Neural crest cell (in vitro differentiated cells): ENCODE measurements around the gene HLA-DMA. TPM values are rescaled to one million over a fixed set of nuclear protein-coding genes. Genes with fewer than 3 reads are reported as not detected.

Source experiments
- DNase-seq: peaks from one replicate; pipeline ENCODE4 v3.0.0; 2021; ENCODE audit warnings: low read depth, mixed read lengths, low spot score
- H3K27ac Mint-ChIP-seq: one replicate; pipeline ENCODE4 v1.8.0; 2021; ENCODE audit warnings: mild to moderate bottlenecking, mixed read lengths; ENCODE audit not compliant: unreplicated experiment
- H3K27me3 Mint-ChIP-seq: 2 replicates; pipeline ENCODE4 v1.8.0; 2021; ENCODE audit warnings: low read depth, mild to moderate bottlenecking, mixed read lengths
- H3K36me3 Mint-ChIP-seq: 2 replicates; pipeline ENCODE4 v1.8.0; 2021; ENCODE audit warnings: low read depth, mild to moderate bottlenecking, mixed read lengths
- H3K4me1 Mint-ChIP-seq: 2 replicates; pipeline ENCODE4 v1.8.0; 2021; ENCODE audit warnings: mixed read lengths
- H3K4me3 Mint-ChIP-seq: one replicate; pipeline ENCODE4 v1.8.0; 2021; ENCODE audit warnings: mild to moderate bottlenecking, mixed read lengths
- H3K9me3 Mint-ChIP-seq: 2 replicates; pipeline ENCODE4 v1.8.0; 2021; ENCODE audit warnings: mixed read lengths
- total RNA-seq: library from RNA; stranded (reverse); gene quantifications from 2 replicates; pipeline ENCODE4 v1.2.1, GENCODE V29; 2021
- TF ChIP-seq, protein P1 (sequence below): fragments of 200-600 bp; sonication (generic); conservative IDR thresholded peaks from 2 replicates; pipeline ENCODE4 v1.5.0; 2021; ENCODE audit warnings: antibody characterized with exemption, mild to moderate bottlenecking

Gene HLA-DMA
- total RNA-seq, 1 donor from 2014 or later: 1.7 TPM

DNA sequence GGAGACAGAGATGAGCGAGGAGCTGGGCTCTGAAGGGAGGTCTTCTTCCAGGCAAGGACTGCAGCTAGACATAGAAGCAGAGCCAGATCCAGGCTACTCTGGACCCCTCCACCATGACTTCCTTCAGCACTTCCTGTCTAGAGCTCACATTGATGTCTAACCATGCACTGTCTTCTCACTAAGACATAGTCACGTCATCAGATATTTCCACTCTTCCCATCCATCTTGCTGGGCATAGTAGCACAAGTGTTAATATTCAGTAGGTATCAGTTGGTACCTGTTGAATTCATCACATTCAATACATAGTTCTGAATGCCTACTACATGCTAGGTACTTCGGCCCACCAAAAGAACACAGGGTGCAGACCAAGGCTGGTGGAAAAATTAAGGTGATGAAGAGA lies 2.9 kb downstream of the HLA-DMA start:
- Mint-ChIP-seq H3K36me3 (no peaks in the 10 kb centered on the region), H3K9me3 (no peaks in the 10 kb centered on the region), H3K27ac (no peak overlapping the region), H3K4me3 (no peak overlapping the region), H3K27me3 (peaks cover 18% of the 10 kb centered on the region), H3K4me1 (peaks cover 8% of the 10 kb centered on the region)
- TF ChIP-seq, protein P1, sequence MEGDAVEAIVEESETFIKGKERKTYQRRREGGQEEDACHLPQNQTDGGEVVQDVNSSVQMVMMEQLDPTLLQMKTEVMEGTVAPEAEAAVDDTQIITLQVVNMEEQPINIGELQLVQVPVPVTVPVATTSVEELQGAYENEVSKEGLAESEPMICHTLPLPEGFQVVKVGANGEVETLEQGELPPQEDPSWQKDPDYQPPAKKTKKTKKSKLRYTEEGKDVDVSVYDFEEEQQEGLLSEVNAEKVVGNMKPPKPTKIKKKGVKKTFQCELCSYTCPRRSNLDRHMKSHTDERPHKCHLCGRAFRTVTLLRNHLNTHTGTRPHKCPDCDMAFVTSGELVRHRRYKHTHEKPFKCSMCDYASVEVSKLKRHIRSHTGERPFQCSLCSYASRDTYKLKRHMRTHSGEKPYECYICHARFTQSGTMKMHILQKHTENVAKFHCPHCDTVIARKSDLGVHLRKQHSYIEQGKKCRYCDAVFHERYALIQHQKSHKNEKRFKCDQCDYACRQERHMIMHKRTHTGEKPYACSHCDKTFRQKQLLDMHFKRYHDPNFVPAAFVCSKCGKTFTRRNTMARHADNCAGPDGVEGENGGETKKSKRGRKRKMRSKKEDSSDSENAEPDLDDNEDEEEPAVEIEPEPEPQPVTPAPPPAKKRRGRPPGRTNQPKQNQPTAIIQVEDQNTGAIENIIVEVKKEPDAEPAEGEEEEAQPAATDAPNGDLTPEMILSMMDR: no peak
- no peak for DNase-seq

DNA sequence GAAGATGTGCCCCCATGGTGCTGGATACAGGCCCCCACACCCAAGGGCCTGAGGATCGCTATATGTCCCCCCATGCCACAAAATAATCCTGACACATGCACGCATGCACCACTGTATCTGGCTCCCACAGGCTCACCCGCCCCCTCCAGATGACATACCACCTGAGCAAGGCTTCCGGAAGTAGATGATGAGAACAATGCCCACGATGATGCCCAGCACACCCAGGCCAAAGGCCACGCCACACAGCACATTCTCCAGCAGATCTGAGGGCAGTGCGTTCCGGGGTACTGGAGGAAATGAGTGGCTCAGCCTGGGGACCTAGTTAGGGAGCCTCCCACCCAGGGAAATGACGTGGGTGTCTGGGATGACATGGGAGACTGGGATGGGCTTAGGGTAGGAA lies 3.8 kb downstream of the HLA-DMA start:
- H3K36me3 Mint-ChIP-seq: no peaks in the 10 kb centered on the region
- H3K27ac Mint-ChIP-seq: no peak overlapping the region
- H3K4me1 Mint-ChIP-seq: peaks cover 8% of the 10 kb centered on the region
- DNase-seq: no peak
- peaks cover 20% of the 10 kb centered on the region for H3K27me3 Mint-ChIP-seq
- H3K9me3 Mint-ChIP-seq: no peaks in the 10 kb centered on the region
- TF ChIP-seq, protein P1: no peak
- H3K4me3 Mint-ChIP-seq: no peak overlapping the region

DNA sequence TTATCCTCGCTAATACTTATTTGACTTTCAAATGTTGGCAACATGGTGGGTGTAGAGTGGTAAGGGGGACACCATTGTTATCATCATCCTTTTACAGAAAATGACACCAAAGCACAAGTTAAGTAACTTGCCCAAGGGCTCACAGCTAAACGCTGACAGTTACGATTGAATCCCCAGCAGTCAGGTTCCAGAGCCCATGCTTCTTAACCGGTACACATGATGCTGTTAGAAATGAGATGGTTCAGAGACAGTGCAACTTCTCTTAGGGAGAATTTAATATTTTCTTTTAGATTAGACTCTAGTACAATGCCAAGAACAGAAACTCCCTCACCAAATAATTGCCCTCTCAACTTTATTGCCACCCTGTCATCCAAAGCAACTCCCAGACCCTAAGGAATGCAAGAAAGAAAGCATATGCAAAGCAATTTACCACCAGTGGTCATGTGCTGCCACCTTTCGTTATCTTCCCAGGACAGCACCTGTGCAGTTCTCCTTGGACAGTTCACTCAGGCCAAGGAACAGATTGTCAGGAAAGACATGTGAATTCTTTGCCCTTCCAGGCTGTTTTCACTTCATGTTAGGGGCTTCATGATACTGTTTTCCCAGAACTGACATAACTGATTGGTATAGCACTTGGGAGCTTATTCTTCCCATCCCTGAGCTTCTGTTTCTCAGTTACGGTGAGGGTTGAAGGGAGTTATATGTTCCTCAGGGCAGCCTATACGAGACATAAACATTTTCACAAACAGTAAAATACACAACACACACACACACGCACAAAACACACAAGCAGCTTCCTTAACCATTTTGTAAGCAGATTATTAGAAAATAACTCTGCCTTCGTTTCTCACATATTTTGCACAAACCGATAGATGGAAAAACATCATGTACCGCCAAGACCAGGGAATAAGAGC lies 5.1 kb downstream of the HLA-DMA start:
- H3K27me3 Mint-ChIP-seq: peaks cover 25% of the 10 kb centered on the region
- no peak for DNase-seq
- peaks cover under 1% of the 10 kb centered on the region for H3K4me1 Mint-ChIP-seq
- TF ChIP-seq, protein P1: peak; percentile 67
- H3K4me3 Mint-ChIP-seq: no peak overlapping the region
- no peaks in the 10 kb centered on the region for H3K36me3 Mint-ChIP-seq
- no peak overlapping the region for H3K27ac Mint-ChIP-seq
- no peaks in the 10 kb centered on the region for H3K9me3 Mint-ChIP-seq

DNA sequence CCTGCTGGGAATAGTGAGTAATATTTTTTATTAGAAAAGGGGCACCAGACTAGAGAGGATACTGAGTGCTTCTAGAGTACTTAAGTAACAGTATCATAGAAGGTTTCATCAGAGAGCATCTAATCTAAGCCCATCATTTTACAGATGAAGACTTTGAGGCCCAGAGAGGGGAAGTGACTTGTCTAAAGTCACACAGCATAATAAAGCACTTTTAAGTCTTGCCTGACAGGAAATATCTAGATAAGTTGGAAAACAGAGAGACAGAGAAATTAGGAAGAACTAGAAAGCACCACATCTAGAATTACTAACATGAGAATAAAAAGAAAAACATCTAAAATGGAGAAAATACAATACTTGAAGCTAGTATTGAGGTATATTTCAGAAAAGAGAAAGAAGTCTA lies 6.0 kb downstream of the HLA-DMA start:
- no peaks in the 10 kb centered on the region for H3K4me1 Mint-ChIP-seq
- no peaks in the 10 kb centered on the region for H3K36me3 Mint-ChIP-seq
- H3K27me3 Mint-ChIP-seq: peaks cover 30% of the 10 kb centered on the region
- no peaks in the 10 kb centered on the region for H3K9me3 Mint-ChIP-seq
- no peak overlapping the region for H3K4me3 Mint-ChIP-seq
- no peak for DNase-seq
- TF ChIP-seq, protein P1: no peak
- H3K27ac Mint-ChIP-seq: no peak overlapping the region

DNA sequence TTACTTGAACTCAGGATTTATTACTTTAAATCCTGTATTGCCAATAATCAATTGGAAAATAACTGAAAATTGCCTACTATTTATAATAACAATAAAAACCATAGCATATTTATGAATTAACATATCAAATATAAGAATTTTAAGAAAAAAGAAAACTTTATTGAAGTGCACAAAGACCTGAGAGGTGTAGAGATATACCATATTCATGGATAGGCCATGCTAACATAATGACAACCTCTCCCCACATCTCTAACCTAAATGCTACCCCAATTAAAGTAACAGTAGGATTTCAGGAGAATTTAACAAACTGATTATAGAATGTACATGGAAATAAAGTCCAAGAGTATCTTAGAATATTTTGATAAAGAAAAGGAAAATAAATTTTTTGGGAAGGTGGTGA lies 6.9 kb downstream of the HLA-DMA start:
- H3K4me3 Mint-ChIP-seq: no peak overlapping the region
- no peak overlapping the region for H3K27ac Mint-ChIP-seq
- DNase-seq: no peak
- H3K4me1 Mint-ChIP-seq: peaks cover 3% of the 10 kb centered on the region
- TF ChIP-seq, protein P1: no peak
- H3K27me3 Mint-ChIP-seq: peaks cover 34% of the 10 kb centered on the region
- H3K9me3 Mint-ChIP-seq: no peaks in the 10 kb centered on the region
- H3K36me3 Mint-ChIP-seq: no peaks in the 10 kb centered on the region
